K562 (cell line): ENCODE measurements around the gene PRTN3. TPM values are rescaled to one million over a fixed set of nuclear protein-coding genes. Genes with fewer than 3 reads are reported as not detected.

ENCODE experiments used
- ELK1 ChIP-seq: sonication (generic); formaldehyde crosslinking; IDR thresholded peaks from 2 replicates; pipeline ENCODE4 v1.8.1; 2022; ENCODE audit warnings: missing genetic modification reagents
- LCOR ChIP-seq: sonication (generic); formaldehyde crosslinking; IDR thresholded peaks from 2 replicates; pipeline ENCODE4 v1.8.0; 2022; ENCODE audit warnings: mild to moderate bottlenecking, missing genetic modification reagents
- NFATC3 ChIP-seq: fragments of 450-650 bp; IDR thresholded peaks from 2 replicates; pipeline ENCODE4 v1.6.1; 2017; ENCODE audit warnings: mild to moderate bottlenecking
- NFIC ChIP-seq: fragments of 450-650 bp; IDR thresholded peaks from 2 replicates; pipeline ENCODE4 v1.6.1; 2017; ENCODE audit warnings: mild to moderate bottlenecking, inconsistent platforms
- POLR2G ChIP-seq: fragments of 200-400 bp; formaldehyde crosslinking; IDR thresholded peaks from 2 replicates; pipeline ENCODE4 v1.6.1; 2017; ENCODE audit warnings: low read depth, mild to moderate bottlenecking, antibody characterized with exemption, low read length, moderate library complexity
- POLR3G ChIP-seq: IDR thresholded peaks from 2 replicates; pipeline ENCODE4 v1.6.1; 2011; ENCODE audit not compliant: insufficient read length, insufficient replicate concordance; ENCODE audit errors: extremely low read depth
- RBFOX2 ChIP-seq: fragments of 200-400 bp; formaldehyde crosslinking; IDR thresholded peaks from 2 replicates; pipeline ENCODE4 v1.6.1; 2017; ENCODE audit warnings: low read depth, mild to moderate bottlenecking, low read length, moderate library complexity
- TRIM24 ChIP-seq, 2 experiments: fragments of 450-650 bp; IDR thresholded peaks; 2 replicates each; pipeline ENCODE4 v1.6.1; 2016
- ZBTB17 ChIP-seq: fragments of 450-650 bp; formaldehyde crosslinking; IDR thresholded peaks from 2 replicates; pipeline ENCODE4 v1.4.0; 2020; ENCODE audit warnings: mild to moderate bottlenecking
- ZBTB7A ChIP-seq: IDR thresholded peaks from 2 replicates; pipeline ENCODE4 v1.6.1; 2011; ENCODE audit warnings: low read depth, mild to moderate bottlenecking, low read length, moderate library complexity, borderline replicate concordance; ENCODE audit not compliant: control insufficient read depth
- ZFP36 ChIP-seq: fragments of 150-350 bp; IDR thresholded peaks from 2 replicates; pipeline ENCODE4 v1.6.1; 2018; ENCODE audit warnings: low read length, low read depth; ENCODE audit not compliant: partially characterized antibody
- ZKSCAN3 ChIP-seq: fragments of 250-450 bp; sonication (Bioruptor Pico); IDR thresholded peaks from 2 replicates; pipeline ENCODE4 v1.4.0; 2020
- ZNF507 ChIP-seq: conservative IDR thresholded peaks from 2 replicates; pipeline ENCODE4 v1.6.1; 2017; ENCODE audit warnings: missing genetic modification characterization, missing compliant biosample characterization
- polyA plus RNA-seq, 8 experiments: library from polyadenylated mRNA; depleted of rRNA in 4 of 8; stranded (reverse) in 5 of 8; unstranded in 3 of 8; fragments of >200 nt; fragmentation: Nextera tagmentation in 2 of 8; fragmentation: Illumina TruSeq in 1 of 8; extraction: Ambion mirVana in 2 of 8; extraction: Trizol in 1 of 8; gene quantifications; 2 replicates each; pipeline versions ENCODE4 v1.2.1 to v1.2.3, GENCODE V29; 2011 to 2014; ENCODE audit warnings: inconsistent platforms in 1 of 8, missing spikeins in 1 of 8
- total RNA-seq, 7 experiments: library from RNA; depleted of rRNA in 6 of 7; stranded (reverse); fragments of >200 nt in 6 of 7; fragmentation: Illumina TruSeq in 2 of 7; extraction: Trizol in 2 of 7; gene quantifications; 2 replicates each; pipeline versions ENCODE4 v1.2.1 to v1.2.3, GENCODE V29; 2011 to 2021; ENCODE audit warnings: low replicate concordance in 1 of 7

Gene PRTN3
- total and polyA plus RNA-seq, 9 of the 15 experiments (the other 6 are each of a cell fraction or from before 2014, with no cell fraction given): 0.14 to 0.86 (median 0.43) TPM; not detected in 3

- no peak for TF ChIP-seq ZBTB17
- TF ChIP-seq POLR2G: peak; percentile 48
- no peak for TF ChIP-seq ZKSCAN3
- TF ChIP-seq LCOR (CRISPR knock-in tag): no peak
- TF ChIP-seq NFATC3: no peak
- peak; percentile 56 for TF ChIP-seq RBFOX2
- no peak for TF ChIP-seq TRIM24 (IDR thresholded peaks at IDR 0.05)
- peak; percentile 15; the same call in 1 of the 2 replicates for TF ChIP-seq NFIC
- no peak for TF ChIP-seq ELK1 (CRISPR knock-in tag)
- TF ChIP-seq ZNF507 (tag): no peak
- TF ChIP-seq POLR3G: no peak
- peak; percentile 10 for TF ChIP-seq ZFP36
- TF ChIP-seq ZBTB7A: no peak
Observed at GRCh38 chr19:810077-810855, 30.5 kb upstream of the PRTN3 start (continued).
